GM21737 (cell line): ENCODE measurements around the gene WEE1.
"Not testable (repeated sequence)": the region's sequence is repeated elsewhere in the genome, so short reads cannot be mapped to it uniquely, and the experiment has no call there.

Experiments used
- ATAC-seq: cut with Tn5 transposase; IDR thresholded peaks from one replicate; pipeline ENCODE4 v1.9.1; 2021; ENCODE audit warnings: mild to moderate bottlenecking, moderate library complexity; ENCODE audit not compliant: unreplicated experiment

WEE1 gene

GRCh38 chr11:9573052-9573774 lies at the start of gene WEE1:
TSS of gene WEE1 (plus strand) at chr11:9573670. CDS start at chr11:9573934, 264 bp downstream.
- ATAC-seq = peak; percentile 81

DNA sequence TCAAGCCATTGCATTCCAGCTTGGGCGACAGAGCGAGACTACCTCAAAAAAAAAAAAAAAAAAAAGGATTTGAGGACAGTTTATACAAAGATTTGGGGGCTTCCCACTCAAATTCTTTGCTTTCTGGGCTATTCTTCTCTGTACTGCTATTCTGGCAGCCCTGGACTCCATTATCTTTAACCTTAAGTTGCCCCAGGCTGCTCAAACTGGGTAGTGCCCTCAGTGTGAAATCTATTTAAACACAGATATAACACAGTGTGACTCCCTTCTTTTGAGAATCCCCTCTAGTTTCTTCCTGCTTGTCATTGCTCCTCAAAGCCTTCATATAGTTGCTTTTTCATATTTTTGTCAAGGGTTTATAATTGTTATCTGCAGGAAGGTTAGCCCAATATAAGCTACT lies 49.5 kb upstream of the WEE1 start:
- no peak for ATAC-seq

DNA sequence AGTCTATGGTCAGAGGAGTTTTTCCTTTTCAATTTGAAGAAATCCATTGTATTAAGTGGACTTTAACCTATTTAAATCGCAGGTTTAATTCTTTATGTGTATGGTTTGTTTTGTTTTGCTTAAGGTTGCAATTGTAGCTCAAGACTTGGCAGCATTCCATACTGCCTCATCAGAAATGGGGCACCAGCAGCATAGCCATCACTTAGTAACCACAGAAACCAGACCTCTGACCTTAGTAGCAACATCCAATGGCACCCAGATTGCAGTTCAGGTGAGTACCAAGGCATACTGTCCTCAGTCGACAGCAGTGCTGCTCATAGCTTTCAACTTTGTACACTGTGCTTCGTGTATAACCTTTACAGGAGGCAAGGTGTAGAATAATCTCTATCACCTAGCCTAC lies 48.4 kb upstream of the WEE1 start:
- no peak for ATAC-seq

- no peak for ATAC-seq
Measured at GRCh38 chr11:9527481-9528135, 45.9 kb upstream of the WEE1 start.

GRCh38 chr11:9528136-9528501 lies 45.4 kb upstream of the WEE1 start:
- ATAC-seq = no peak

GRCh38 chr11:9528573-9529333 lies 44.7 kb upstream of the WEE1 start:
- no peak for ATAC-seq

DNA sequence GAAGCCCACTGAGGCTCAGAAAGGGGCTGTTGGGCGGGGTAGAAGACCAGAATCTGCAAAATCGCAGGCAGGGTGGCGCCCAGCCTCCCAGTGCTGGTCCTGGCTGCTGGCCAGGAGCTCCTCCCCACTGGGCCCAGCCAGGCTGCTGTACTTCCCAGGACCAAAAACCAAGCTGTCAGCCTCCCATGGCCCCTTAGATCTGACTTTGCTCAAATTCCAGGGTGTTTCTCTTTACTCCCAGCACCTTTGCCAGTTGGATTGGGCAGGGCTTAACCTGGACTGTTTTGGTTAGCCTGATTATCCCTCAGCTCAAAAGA lies 44.2 kb upstream of the WEE1 start:
- no peak for ATAC-seq

DNA sequence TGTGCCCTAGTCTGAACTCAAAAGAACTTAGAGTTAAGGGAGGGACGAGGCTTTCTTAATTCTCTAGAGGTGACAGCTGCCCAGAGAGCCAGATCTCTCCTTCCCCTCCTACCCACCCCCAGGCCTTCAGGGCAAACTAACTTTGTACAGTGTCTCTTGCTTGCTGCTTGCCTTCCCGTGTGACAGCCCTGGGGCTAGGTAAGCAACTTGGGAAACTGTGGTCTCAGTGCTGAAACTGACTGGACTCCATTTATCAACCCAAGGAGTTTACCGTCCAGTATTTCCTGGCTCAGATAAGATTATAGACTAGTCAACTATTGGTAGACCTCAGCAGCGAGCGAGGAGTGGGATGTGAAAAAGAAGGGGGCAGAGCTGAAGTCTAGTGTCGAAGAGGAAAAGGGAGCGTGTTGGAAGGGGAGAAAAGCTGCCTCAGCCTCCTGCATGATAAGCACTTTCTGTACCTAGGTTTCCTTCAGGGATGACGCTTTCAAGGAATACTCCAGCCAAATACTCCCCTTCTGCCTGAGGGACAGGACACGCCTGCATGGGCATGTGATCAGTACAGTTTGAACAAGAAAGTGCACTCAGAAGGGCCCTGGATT lies 43.3 kb upstream of the WEE1 start:
- ATAC-seq = no peak

DNA sequence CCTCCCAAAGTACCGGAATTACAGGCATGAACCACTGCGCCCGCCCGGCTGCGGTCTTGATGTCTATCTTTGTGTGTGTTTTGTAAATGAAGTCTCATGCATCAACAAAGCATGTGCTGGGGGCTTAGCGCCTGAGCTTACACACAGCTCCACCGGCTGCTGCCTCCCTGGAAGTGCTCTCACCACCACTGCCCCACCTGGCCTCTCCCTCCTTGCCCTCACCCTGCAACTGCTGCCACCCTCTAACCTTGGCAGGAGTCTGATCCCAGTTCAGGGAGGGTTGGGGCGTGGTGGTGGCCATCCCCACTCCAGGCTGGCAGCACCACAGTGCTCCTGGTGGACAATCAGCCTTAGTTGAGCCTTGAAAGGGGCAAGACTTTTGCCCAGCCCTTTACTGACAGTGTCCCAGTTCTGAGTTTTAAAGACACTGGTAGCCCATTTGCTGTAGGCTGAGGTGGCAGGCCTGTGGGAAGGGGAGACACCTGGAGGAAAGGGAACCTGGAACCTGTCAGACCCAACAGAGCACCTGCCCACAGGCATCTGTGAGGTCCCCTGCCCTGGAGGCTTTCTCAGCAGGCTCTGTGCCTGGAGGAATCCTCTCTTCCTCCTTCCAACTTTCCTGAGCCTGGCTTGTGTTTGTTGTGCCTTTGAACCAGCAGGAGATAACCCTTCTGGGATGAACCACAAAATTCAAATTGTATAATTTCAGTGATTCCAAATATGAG lies 42.4 kb upstream of the WEE1 start:
- no peak for ATAC-seq

GRCh38 chr11:9533058-9533457 lies 40.4 kb upstream of the WEE1 start:
- ATAC-seq = no peak

DNA sequence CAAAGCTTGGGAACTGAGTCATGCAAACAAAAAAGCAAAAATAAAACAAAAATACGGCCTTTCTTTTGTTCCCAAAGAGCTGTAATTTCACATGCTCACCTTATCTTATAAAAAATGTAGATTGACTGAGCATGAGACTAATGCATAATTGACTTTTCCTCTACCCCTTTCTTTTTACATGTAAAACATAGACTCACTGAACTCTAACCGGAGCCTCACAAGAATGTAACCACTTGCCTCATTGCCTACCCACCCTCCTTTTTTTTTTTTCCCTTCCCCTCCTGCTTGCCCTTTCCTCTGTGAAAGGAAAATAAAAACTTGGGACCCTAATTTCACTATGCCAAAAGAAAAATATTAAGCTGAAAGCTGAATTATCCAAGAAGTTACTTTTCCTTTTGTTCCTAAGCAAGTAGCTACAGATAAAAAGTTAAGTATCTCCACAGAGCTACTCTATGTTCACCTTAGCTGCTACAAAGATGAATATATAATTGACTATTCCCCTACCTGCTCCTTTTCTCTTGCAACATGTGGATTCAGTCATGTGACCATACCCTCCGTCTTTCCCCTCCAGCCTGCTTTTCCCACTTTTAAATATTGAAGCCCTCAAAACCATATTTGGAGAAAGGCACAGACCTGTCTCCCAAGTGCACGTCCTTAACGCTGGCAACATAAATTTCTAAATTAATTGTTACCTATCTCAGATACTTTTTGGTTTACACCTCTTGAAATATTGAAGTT lies 39.6 kb upstream of the WEE1 start:
- no peak for ATAC-seq

DNA sequence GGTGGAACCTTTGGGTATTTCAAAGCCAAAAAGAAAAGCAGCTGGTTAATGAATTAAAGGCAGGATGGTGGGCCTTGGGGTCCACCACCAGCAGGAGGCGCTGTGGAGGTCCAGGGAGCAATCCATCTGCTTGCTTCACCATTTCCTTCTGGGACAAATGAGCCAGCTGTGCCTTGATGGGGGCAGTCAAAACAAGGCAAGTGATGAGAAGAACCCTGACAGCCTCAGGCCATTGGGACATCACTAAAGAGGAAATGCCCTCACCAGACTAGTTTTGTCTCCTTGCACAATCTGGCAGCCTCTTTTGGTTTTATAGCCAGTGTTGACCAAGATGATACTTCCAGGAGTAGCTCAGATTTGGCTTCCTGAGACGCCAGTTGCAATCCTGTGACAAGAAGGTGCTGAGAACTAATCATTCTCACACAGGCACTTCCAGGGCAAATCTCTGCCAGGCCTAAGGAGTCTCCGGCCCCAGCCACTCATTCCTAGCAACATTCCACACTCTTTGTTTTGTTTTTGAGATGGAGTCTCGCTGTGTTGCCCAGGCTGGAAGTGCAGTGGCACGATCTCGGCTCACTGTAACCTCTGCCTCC lies 38.2 kb upstream of the WEE1 start:
- ATAC-seq = no peak

DNA sequence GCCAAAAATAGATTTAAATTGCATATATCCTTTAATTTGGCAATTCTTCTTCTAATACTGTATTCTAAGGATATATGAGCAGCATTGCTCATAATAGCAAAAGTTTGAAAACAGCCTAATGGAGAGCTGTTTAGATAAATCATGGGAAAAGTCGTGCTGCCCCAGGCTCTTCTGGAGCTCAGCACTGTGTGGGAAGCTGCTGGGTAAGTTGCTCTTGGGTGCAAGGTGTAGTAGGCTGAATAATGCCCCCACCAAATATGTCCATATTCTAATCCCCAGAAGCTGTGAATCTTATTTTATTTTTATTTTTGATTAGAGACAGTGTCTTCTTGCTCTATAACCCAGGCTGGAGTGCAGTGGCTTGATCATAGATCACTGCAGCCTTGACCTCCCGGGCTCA lies 34.9 kb upstream of the WEE1 start:
- no peak for ATAC-seq

DNA sequence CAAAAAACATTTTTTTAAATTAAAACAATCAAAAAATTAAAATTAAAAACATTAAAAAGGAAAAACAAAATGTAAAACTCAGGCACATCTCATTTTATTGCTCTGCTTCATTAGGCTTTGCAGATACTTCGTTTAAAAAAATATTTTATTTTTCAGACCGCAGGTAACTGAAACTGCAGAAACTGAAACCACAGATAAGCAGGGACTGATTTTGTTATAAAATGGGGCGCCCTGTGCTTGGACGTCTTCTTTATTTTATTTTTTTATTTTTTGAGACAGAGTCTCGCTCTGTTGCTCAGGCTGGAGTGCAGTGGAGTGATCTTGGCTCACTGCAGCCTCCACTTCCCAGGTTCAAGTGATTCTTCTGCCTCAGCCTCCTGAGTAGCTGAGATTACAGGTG lies 24.3 kb upstream of the WEE1 start:
- not testable (repeated sequence) for ATAC-seq

- no peak for ATAC-seq
Measured at GRCh38 chr11:9550191-9550628, 23.3 kb upstream of the WEE1 start.

GRCh38 chr11:9561279-9561982 lies 12.0 kb upstream of the WEE1 start:
- ATAC-seq = no peak

DNA sequence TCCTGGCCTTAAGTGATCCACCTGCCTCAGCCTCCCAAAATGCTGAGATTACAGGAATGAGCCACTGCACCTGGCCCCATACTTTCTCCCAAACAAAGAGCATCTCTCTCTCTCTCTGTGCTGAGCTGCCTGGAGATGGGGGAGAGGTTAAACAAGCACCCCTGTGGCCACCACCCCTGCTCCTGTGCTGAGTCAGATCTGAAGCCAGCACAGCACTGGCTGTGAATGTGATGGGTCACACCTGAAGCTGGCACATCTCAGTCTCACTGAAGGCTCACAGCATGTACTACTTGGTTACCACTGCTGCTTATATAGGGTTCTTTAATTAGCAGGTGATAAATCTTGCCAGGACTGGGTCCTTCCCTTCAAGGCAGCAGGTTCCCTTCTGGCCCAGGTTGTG lies 10.8 kb upstream of the WEE1 start:
- ATAC-seq = no peak

GRCh38 chr11:9563196-9563730 lies 10.2 kb upstream of the WEE1 start:
- no peak for ATAC-seq
